HUES6 (cell line): ENCODE measurements around the gene MRPS30.
"Not testable (repeated sequence)": the region's sequence is repeated elsewhere in the genome, so short reads cannot be mapped to it uniquely, and the experiment has no call there.

Experiments used
- H3K27ac ChIP-seq: 2 replicates; pipeline ENCODE4 v1.7.0; 2013; ENCODE audit warnings: low read depth, mild to moderate bottlenecking, low read length, inconsistent platforms
- H3K27me3 ChIP-seq: 2 replicates; pipeline ENCODE4 v1.6.1; 2013; ENCODE audit warnings: low read length; ENCODE audit not compliant: control insufficient read depth, insufficient read depth
- H3K36me3 ChIP-seq: 2 replicates; pipeline ENCODE4 v1.6.1; 2013; ENCODE audit warnings: low read length; ENCODE audit not compliant: control insufficient read depth, insufficient read depth
- H3K4me1 ChIP-seq: 2 replicates; pipeline ENCODE4 v1.6.1; 2013; ENCODE audit warnings: low read length; ENCODE audit not compliant: control insufficient read depth, insufficient read depth
- H3K4me3 ChIP-seq: 2 replicates; pipeline ENCODE4 v1.5.1; 2013; ENCODE audit warnings: low read depth, low read length
- H3K9ac ChIP-seq: one replicate; pipeline ENCODE4 v1.6.1; 2013; ENCODE audit warnings: mild to moderate bottlenecking, low read length
- H3K9me3 ChIP-seq: 2 replicates; pipeline ENCODE4 v1.6.1; 2013; ENCODE audit warnings: low read depth, low read length; ENCODE audit not compliant: control insufficient read depth, insufficient read depth

MRPS30 gene

DNA sequence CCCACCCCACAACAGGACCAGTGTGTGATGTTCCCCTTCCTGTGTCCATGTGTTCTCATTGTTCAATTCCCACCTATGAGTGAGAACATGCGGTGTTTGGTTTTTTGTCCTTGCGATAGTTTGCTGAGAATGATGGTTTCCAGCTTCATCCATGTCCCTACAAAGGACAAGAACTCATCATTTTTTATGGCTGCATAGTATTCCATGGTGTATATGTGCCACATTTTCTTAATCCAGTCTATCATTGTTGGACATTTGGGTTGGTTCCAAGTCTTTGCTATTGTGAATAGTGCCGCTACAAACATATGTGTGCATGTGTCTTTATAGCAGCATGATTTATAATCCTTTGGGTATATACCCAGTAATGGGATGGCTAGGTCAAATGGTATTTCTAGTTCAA is 15.9 kb downstream of the MRPS30 start:
- not testable (repeated sequence) for H3K9me3 ChIP-seq, H3K9ac ChIP-seq, H3K4me3 ChIP-seq, H3K27ac ChIP-seq, H3K27me3 ChIP-seq, H3K4me1 ChIP-seq
- peaks cover 33% of the 10 kb centered on the region for H3K36me3 ChIP-seq

DNA sequence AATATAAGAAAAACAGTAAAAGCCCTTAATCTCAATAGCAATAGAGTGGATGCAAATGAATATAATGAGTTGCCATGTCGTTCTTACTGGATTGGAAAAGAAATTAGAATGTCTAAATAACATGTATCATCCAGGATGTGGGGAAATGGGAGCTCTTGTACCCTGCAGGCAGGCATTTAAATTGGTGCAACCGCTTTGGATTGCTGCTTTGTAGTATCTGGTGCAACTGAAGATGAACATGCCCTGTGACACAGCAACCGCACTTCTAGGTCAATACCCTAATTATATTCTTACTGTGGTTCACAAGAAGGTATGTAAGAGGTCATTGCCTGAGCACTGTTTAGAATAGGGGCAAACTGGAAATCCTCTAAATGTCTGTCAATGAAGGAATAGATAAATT is 18.9 kb downstream of the MRPS30 start:
- Histone ChIP-seq H3K4me3 (no peak overlapping the region), H3K36me3 (peaks cover 9% of the 10 kb centered on the region), H3K27ac (no peak overlapping the region), H3K27me3 (no peaks in the 10 kb centered on the region), H3K9me3 (no peaks in the 10 kb centered on the region), H3K4me1 (no peaks in the 10 kb centered on the region), H3K9ac (no peak overlapping the region)

DNA sequence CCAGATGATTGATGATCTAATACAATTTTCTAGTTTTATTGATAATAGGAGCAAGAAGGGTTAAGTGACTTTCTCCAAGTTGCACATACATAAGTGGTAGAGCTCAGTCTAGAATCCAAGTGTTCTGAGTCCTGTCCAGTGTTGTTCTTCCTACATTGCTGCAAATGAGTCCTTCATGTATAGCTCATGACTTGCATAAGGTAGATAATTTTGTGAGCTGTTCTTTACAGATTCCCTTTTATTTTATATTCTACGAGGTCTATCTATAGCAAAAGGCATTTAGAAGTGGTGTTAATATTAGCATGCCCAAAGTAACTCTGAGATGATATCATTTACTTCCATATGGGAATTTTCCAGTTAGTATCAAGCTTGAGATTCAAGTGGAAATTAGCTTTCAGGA is 20.0 kb downstream of the MRPS30 start:
- Histone ChIP-seq H3K9ac (no peak overlapping the region), H3K9me3 (no peaks in the 10 kb centered on the region), H3K36me3 (peaks cover 6% of the 10 kb centered on the region), H3K4me1 (no peaks in the 10 kb centered on the region), H3K4me3 (no peak overlapping the region), H3K27me3 (no peaks in the 10 kb centered on the region), H3K27ac (no peak overlapping the region)

- H3K4me3 ChIP-seq, result no peak overlapping the region
- H3K27ac ChIP-seq, result no peak overlapping the region
- no peaks in the 10 kb centered on the region for H3K27me3 ChIP-seq
- H3K36me3 ChIP-seq, result peaks cover 2% of the 10 kb centered on the region; the same call in 1 of the 2 replicates
- no peak overlapping the region for H3K9ac ChIP-seq
- no peaks in the 10 kb centered on the region for H3K4me1 ChIP-seq
- H3K9me3 ChIP-seq, result peaks cover 3% of the 10 kb centered on the region
Measured at GRCh38 chr5:44830951-44831350, 22.2 kb downstream of the MRPS30 start.

GRCh38 chr5:44833249-44833648 is 24.5 kb downstream of the MRPS30 start:
- 0 out of 2 replicates have a peak, but pooled peaks cover 2% of the 10 kb centered on the region for H3K36me3 ChIP-seq
- H3K27me3 ChIP-seq, result no peaks in the 10 kb centered on the region
- H3K9ac ChIP-seq, result no peak overlapping the region
- H3K9me3 ChIP-seq, result peaks cover 8% of the 10 kb centered on the region
- no peak overlapping the region for H3K4me3 ChIP-seq
- no peaks in the 10 kb centered on the region for H3K4me1 ChIP-seq
- no peak overlapping the region for H3K27ac ChIP-seq

DNA sequence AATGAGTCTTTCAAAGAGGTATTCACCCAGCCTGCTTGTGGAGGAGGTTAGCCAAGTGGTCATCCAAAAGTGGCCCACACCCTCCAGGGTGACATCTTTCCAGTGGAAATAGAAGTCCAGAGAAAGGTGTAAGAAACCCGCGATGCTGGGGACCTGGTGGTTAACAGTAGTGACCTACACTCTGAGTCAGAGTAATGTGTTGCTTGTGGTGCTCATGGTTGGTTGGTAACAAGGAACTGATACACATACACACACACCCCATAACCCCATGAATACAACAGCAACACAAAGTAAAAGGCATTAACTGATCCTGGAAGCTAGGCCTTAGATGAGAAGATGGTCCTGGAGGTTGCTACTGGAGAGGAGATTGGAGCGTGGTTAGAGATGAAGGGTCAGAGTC is 26.9 kb downstream of the MRPS30 start:
- H3K9me3 ChIP-seq, result peaks cover 28% of the 10 kb centered on the region
- H3K4me3 ChIP-seq, result no peak overlapping the region
- no peaks in the 10 kb centered on the region for H3K4me1 ChIP-seq
- no peak overlapping the region for H3K27ac ChIP-seq
- no peak overlapping the region for H3K9ac ChIP-seq
- H3K36me3 ChIP-seq, result peaks cover 5% of the 10 kb centered on the region; the same call in 1 of the 2 replicates
- no peaks in the 10 kb centered on the region for H3K27me3 ChIP-seq

- H3K9me3 ChIP-seq, result peaks cover 28% of the 10 kb centered on the region
- no peaks in the 10 kb centered on the region for H3K27me3 ChIP-seq
- no peaks in the 10 kb centered on the region for H3K4me1 ChIP-seq
- no peak overlapping the region for H3K9ac ChIP-seq
- no peak overlapping the region for H3K4me3 ChIP-seq
- H3K27ac ChIP-seq, result no peak overlapping the region
- peaks cover 5% of the 10 kb centered on the region; the same call in 1 of the 2 replicates for H3K36me3 ChIP-seq
Measured at GRCh38 chr5:44839018-44839681, 30.4 kb downstream of the MRPS30 start.

GRCh38 chr5:44842496-44843282 is 33.9 kb downstream of the MRPS30 start:
- H3K9ac ChIP-seq, result no peak overlapping the region
- peaks cover 24% of the 10 kb centered on the region for H3K9me3 ChIP-seq
- H3K4me3 ChIP-seq, result no peak overlapping the region
- peaks cover 3% of the 10 kb centered on the region; the same call in 1 of the 2 replicates for H3K36me3 ChIP-seq
- H3K27me3 ChIP-seq, result no peaks in the 10 kb centered on the region
- no peaks in the 10 kb centered on the region for H3K4me1 ChIP-seq
- no peak overlapping the region for H3K27ac ChIP-seq

GRCh38 chr5:44844744-44845143 is 36.0 kb downstream of the MRPS30 start:
- peaks cover 6% of the 10 kb centered on the region; the same call in 1 of the 2 replicates for H3K9me3 ChIP-seq
- H3K4me3 ChIP-seq, result no peak overlapping the region
- H3K27me3 ChIP-seq, result no peaks in the 10 kb centered on the region
- H3K4me1 ChIP-seq, result no peaks in the 10 kb centered on the region
- no peaks in the 10 kb centered on the region; the same call in 1 of the 2 replicates for H3K36me3 ChIP-seq
- H3K9ac ChIP-seq, result no peak overlapping the region
- no peak overlapping the region for H3K27ac ChIP-seq

DNA sequence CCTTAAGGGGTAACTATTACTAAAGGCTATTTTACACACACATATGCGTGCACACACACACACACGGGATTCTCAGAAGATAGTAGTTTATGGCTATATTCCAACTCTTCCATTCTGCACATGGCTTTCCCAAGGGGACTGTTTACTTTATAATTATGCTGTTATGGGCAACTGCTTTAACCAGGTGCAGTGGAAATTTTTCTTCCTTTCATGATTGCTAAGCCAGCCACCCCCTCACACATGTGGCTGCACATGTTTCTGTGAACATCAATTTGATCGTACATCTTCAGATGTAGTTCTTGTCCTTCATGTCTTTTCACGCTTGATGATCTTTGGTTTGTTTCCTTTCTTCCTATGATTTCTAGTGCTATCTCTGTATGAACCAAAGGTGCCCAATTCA is 37.0 kb downstream of the MRPS30 start:
- no peaks in the 10 kb centered on the region for H3K36me3 ChIP-seq
- H3K27ac ChIP-seq, result no peak overlapping the region
- no peak overlapping the region for H3K9ac ChIP-seq
- no peaks in the 10 kb centered on the region for H3K9me3 ChIP-seq
- H3K4me3 ChIP-seq, result no peak overlapping the region
- H3K4me1 ChIP-seq, result no peaks in the 10 kb centered on the region
- H3K27me3 ChIP-seq, result no peaks in the 10 kb centered on the region

DNA sequence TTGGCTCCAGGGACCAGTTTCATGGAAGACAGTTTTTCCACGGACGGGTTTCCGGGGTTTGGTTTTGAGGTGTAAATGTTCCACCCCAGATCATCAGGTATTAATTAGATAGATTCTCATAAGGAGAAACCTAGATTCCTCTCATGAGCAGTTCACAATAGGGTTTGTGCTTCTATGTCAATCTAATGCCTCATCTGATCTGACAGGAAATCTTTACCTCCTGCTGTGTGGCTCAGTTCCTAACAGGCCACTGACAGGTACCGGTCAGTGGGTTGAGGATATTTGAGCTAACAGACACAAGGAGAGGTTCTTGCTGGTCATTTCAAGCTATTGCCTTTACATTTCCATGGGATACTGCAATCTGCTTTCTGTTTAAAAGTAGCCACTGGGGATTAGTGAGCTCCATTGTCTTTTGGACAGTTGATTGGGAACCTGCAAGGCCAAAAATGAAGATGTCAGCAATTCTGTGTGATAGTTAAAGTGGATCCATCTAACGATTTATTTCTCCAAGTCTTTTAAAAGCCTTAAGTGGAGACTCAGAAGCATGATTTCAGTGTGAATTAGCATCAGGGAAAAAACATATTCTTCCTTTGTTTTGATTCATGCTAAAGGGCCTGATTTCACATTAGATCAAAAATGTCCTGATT is 38.6 kb downstream of the MRPS30 start:
- Histone ChIP-seq H3K27me3 (no peaks in the 10 kb centered on the region), H3K9me3 (no peaks in the 10 kb centered on the region), H3K4me1 (no peaks in the 10 kb centered on the region), H3K36me3 (no peaks in the 10 kb centered on the region), H3K27ac (no peak overlapping the region), H3K4me3 (no peak overlapping the region), H3K9ac (no peak overlapping the region)
